Stimulated activated CD4-positive, alpha-beta T cell treated with anti-CD3 and anti-CD28 coated beads, Interleukin-1b, Interleukin-23, amount 100 ng/mL, for 4 hours (primary cell): ENCODE results near the gene RFFL.

Experiments
- DNase-seq, 2 donors: peaks; one replicate each; pipeline ENCODE4 v3.0.0-alpha.2; 2020; ENCODE audit warnings: low read depth in 2 of 2

The RFFL gene

GRCh38 chr17:34974794-34975785 lies 88.4 kb downstream of the RFFL start:
- no peak for DNase-seq

GRCh38 chr17:34974179-34974578 lies 89.3 kb downstream of the RFFL start:
- no peak for DNase-seq

- DNase-seq, result peak; percentile 74 to 80
These were observed 102.2 kb downstream of the RFFL start, which contains the start of the genes CCT6B and ZNF830 for GRCh38 chr17:34961093-34961911. TSS of gene CCT6B (minus strand) at chr17:34961460. CDS start at chr17:34961393, 67 bp downstream. TSS of gene ZNF830 (plus strand) at chr17:34961540. CDS start at chr17:34961567, 27 bp downstream.

GRCh38 chr17:34958438-34958837 lies 105.1 kb downstream of the RFFL start:
- no peak for DNase-seq
